Upper lobe of right lung (tissue), 1 donor: Measurements from ENCODE around the gene SPATC1L. TPM values are rescaled to one million over a fixed set of nuclear protein-coding genes. Genes with fewer than 3 reads are reported as not detected.

Source experiments
- ATAC-seq: fragments of 200-7000 bp; cut with Tn5 transposase; one replicate; pipeline ENCODE4 v1.9.1; 2020; ENCODE audit warnings: mild to moderate bottlenecking, moderate library complexity
- DNase-seq: peaks from one replicate; pipeline ENCODE4 v3.0.0-alpha.2; 2020
- H3K27ac ChIP-seq: fragments of 200-600 bp; one replicate; pipeline ENCODE4 v1.8.0; 2022
- H3K27me3 ChIP-seq: fragments of 200-600 bp; one replicate; pipeline ENCODE4 v1.8.0; 2022; ENCODE audit warnings: mild to moderate bottlenecking
- H3K36me3 ChIP-seq: fragments of 200-600 bp; one replicate; pipeline ENCODE4 v1.8.0; 2022
- H3K4me1 ChIP-seq: fragments of 200-600 bp; one replicate; pipeline ENCODE4 v1.8.0; 2022
- H3K4me3 ChIP-seq: fragments of 200-600 bp; one replicate; pipeline ENCODE4 v1.8.0; 2022; ENCODE audit warnings: mild to moderate bottlenecking
- H3K9me3 ChIP-seq: fragments of 200-600 bp; one replicate; pipeline ENCODE4 v1.8.0; 2022
- CTCF ChIP-seq: fragments of 200-600 bp; IDR thresholded peaks from one replicate; pipeline ENCODE4 v1.8.0; 2022; ENCODE audit warnings: antibody characterized with exemption
- intact Hi-C: fragments of 100-400 bp; cut with DNase I; formaldehyde crosslinking; loops from one replicate; pipeline ENCODE4 v1.11.0; 2022
- total RNA-seq: library from RNA; stranded (reverse); fragmentation: NEBNext Ultra II Directional; extraction: Animal tissue kit (Norgen Biotek cat#: 25700); gene quantifications from one replicate; pipeline ENCODE4 v1.2.1, GENCODE V29; 2021
- donor health status: DM: no; HTN: yes; CAD: no; lungs with severe emphysema.

SPATC1L gene
- total RNA-seq, 1 donor from 2014 or later, result 4.7 TPM

GRCh38 chr21:46160907-46161632 lies 23.2 kb downstream of the SPATC1L start:
- Histone ChIP-seq H3K36me3 (no peaks in the 10 kb centered on the region), H3K9me3 (no peaks in the 10 kb centered on the region), H3K4me1 (no peaks in the 10 kb centered on the region), H3K27ac (no peak overlapping the region), H3K27me3 (no peaks in the 10 kb centered on the region), H3K4me3 (no peak overlapping the region)
- DNase-seq, result no peak
- intact Hi-C loops, result no loop called here
- TF ChIP-seq CTCF, result no peak
- no peak for ATAC-seq

- H3K9me3 ChIP-seq, result no peaks in the 10 kb centered on the region
- H3K27me3 ChIP-seq, result no peaks in the 10 kb centered on the region
- ATAC-seq, result no peak
- no peaks in the 10 kb centered on the region for H3K36me3 ChIP-seq
- no peaks in the 10 kb centered on the region for H3K4me1 ChIP-seq
- H3K27ac ChIP-seq, result no peak overlapping the region
- intact Hi-C loops, result no loop called here
- H3K4me3 ChIP-seq, result no peak overlapping the region
- TF ChIP-seq CTCF, result no peak
- no peak for DNase-seq
These were observed 23.7 kb downstream of the SPATC1L start for GRCh38 chr21:46160657-46160906.

DNA sequence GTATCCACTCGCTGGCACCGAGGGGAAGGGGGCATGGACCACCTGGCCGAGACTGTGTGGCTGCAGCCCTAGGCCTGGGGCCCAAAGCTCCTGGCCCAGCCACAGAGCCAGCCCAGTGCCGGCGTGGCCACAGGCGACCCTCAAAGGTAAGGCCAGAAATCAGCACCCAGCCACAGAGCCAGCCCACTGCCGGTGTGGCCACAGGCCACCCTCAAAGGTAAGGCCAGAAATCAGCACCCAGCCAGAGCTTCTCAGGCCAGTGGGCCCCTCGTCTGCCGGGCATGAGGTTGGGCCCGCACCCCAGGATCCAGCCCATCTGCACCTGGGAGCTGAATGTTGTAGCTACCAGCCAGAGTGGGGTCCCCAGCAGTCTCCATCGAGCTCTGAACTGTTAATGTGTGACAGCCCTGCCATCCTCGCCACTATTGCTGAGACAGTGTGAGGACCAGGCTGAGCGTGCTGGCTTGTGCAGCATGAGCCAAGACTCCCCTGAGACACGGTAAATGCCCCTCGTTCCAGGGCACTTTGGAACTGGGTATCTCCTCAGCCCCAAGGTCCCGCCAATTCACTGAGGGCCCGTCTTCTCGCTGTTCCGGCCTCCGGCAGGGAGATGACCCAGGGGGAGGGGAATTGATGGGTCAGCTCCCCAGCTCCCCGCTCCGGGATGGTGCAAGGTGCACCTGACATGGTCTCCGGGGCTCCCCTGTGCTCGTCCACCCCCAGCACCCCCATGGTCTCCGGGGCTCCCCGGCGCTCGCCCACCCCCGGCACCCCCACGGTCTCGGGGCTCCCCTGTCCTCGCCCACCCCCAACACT lies 24.2 kb downstream of the SPATC1L start:
- no peak overlapping the region for H3K27ac ChIP-seq
- H3K27me3 ChIP-seq, result no peaks in the 10 kb centered on the region
- ATAC-seq (no peak), DNase-seq (no peak)
- no peaks in the 10 kb centered on the region for H3K36me3 ChIP-seq
- intact Hi-C loops, result no loop called here
- H3K4me1 ChIP-seq, result no peaks in the 10 kb centered on the region
- no peak for TF ChIP-seq CTCF
- no peak overlapping the region for H3K4me3 ChIP-seq
- H3K9me3 ChIP-seq, result no peaks in the 10 kb centered on the region

DNA sequence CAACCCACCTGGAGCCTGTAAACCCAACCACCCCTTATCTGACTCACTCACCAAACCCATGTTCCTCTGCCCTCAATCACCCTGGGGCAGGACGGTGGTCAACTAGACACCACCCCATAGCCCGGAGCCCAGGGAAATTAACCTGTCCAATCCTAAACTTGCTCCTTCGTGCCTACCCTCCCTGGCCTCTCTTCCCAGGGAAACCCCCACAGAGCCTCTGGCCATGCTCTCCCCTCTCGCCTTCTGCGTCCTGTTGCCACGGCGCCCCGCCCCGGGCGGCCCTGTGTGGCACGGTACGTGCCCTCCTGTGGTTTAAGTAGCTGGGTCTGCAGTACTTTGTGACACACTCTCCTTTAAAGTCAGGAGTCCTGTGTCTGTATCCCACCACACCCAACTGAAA lies 24.9 kb downstream of the SPATC1L start:
- no peak overlapping the region for H3K27ac ChIP-seq
- DNase-seq (peak; percentile 39), ATAC-seq (no peak)
- H3K27me3 ChIP-seq, result no peaks in the 10 kb centered on the region
- no peak overlapping the region for H3K4me3 ChIP-seq
- no peaks in the 10 kb centered on the region for H3K4me1 ChIP-seq
- intact Hi-C loops, result no loop called here
- no peak for TF ChIP-seq CTCF
- no peaks in the 10 kb centered on the region for H3K9me3 ChIP-seq
- H3K36me3 ChIP-seq, result no peaks in the 10 kb centered on the region

- ATAC-seq (no peak), DNase-seq (peak; percentile 52)
- Histone ChIP-seq H3K36me3 (no peaks in the 10 kb centered on the region), H3K27me3 (no peaks in the 10 kb centered on the region), H3K4me1 (peaks cover under 1% of the 10 kb centered on the region), H3K9me3 (no peaks in the 10 kb centered on the region), H3K4me3 (no peak overlapping the region), H3K27ac (no peak overlapping the region)
- TF ChIP-seq CTCF, result no peak
- intact Hi-C loops, result no loop called here
These were observed 25.5 kb downstream of the SPATC1L start for GRCh38 chr21:46158666-46159300.
